T-helper 1 cell (primary cell): Measurements from ENCODE around the gene ODAD3.

ENCODE experiments used
- DNase-seq, 5 donors: peaks; one replicate each; pipeline ENCODE4 v3.0.0-alpha.2; 2012 to 2020

Gene ODAD3

DNA sequence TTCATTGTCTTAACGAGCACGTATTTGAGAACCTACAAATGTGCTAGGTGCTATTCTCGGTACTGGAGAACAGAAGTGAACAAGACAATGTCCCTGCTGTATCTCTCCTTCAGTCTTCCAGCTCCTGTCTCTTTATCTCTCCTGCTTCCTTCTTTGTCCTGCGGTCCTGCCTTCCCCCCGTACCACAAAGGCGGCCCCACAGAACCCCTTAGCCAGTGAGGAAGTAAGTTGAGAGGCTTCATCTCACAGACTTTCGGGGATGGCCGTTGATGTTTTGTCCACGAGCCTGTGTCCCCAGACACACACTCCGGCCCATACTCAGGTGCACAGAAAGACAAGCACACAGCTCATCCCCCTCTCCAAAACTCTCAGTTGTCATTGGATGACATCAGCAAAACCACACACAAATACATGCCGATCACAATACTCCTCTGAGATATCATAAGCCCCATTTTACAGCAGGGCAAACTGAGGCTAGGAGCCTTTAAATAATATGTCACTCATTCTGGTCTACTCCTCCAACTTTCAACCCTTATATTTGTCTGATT, 61.0 kb downstream of the ODAD3 start:
- no peak for DNase-seq

DNA sequence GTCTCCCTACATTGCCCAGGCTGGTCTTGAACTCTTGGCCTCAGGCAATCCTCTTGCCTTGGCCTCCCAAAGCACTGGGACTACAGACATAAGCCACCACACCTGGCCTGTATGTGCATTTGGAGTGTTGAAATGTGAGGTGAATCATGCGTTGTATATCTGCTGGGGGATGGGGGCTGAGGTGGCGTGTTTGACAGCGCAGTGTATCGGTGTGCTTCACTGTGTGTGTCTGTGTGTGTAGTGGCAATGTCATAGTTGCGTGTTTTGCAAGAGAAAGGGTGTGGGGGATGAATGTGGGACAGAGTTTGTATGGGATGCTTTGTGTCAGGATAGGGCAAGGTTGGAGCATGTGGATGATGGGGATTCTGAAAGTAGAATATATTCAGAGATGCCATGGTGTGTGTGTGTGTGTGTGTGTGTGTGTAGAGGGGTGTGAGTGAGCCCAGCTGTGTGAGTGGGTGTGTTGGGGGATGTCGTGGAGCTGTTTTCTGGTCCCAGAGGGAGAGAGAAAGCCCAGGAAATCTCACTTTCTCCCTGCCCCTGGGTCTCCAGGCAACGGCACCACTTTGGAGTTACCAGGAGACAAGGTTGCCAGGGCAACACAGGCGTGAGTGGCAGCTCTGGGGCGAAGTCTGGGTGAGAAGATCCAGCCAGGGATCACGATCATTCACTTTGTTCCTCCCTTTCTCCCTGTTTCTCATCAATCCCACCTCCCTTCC, 61.6 kb downstream of the ODAD3 start:
- DNase-seq: no peak

DNA sequence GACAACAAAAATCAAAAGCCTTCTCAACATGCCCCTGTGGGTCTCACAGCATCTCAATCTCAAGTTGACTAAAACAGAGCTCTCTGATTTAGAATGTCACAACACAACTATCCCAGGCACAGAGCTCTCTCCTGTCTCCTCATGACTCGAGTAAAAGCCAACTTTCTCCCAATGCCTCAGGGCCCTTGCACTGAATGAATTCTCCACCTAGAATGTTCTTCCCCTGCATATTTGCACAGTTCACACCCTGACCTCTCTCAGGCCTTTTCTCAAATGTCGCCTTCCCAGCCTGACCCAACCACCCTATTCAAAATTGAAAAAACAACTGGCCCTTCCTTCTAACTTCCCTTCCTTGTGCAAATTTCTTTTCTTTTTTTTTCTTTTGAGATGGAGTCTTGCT, 64.2 kb downstream of the ODAD3 start:
- no peak for DNase-seq
